GM21447 (cell line): ENCODE results near the gene PPP1R16B.
"Not testable (repeated sequence)": the region's sequence is repeated elsewhere in the genome, so short reads cannot be mapped to it uniquely, and the experiment has no call there.

Source experiments
- ATAC-seq: cut with Tn5 transposase; IDR thresholded peaks from one replicate; pipeline ENCODE4 v1.9.1; 2021; ENCODE audit not compliant: unreplicated experiment

Gene PPP1R16B

DNA sequence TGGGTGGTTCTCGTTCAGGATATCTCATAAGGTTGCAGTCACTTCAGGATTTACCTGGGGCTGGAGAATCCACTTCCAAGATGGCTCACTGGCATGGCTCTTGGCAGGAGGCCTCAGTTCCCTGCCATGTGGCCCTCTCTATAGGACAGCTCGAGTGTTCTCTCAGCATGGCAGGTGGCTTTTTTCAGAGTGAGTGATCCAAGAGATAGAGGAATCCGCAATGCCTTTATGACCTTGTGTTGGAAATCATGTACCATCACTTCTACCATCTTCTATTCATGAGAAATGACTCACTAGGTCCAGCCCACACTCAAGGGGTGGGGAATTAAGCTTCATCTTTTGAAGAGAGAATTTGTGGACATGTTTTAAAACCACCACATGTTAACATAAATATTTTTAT, 37.8 kb downstream of the PPP1R16B start:
- no peak for ATAC-seq

DNA sequence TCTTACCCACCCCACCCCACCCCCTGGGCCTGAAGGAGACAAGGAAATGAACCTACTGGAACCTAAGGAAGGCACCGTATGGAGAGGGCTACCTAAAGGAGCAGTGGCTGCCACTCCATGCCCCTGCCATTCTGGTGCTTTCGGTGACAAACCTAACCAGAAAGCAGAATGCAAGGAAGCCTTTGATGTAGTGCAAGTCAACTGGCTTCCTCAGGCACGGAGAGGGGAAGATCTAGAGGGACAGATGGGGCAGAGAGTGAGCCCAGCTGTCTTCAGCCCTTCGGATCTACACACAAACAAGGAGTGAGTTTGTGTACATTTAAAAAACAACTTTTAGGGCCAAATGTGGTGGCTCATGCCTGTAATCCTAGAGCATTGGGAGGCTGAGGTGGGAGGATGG, 39.5 kb downstream of the PPP1R16B start:
- ATAC-seq = no peak

DNA sequence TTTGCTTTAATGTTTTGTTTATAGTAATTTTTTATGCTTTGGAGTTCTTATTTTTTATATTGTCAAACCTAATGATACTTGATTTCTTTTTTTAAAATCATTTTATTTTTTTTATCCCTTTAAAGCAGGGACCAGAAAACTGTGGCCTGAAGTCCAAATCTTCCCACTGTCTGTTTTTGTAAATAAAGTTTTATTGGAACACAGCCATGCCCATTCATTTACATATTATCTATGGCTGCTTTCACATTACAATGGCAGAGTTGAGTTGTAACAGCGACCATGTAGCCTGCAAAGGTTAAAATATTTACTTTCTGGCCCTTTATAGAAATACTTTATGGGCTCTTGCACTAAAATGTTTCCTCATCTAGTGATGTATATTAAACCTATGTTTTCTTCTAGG, 42.3 kb downstream of the PPP1R16B start:
- no peak for ATAC-seq

DNA sequence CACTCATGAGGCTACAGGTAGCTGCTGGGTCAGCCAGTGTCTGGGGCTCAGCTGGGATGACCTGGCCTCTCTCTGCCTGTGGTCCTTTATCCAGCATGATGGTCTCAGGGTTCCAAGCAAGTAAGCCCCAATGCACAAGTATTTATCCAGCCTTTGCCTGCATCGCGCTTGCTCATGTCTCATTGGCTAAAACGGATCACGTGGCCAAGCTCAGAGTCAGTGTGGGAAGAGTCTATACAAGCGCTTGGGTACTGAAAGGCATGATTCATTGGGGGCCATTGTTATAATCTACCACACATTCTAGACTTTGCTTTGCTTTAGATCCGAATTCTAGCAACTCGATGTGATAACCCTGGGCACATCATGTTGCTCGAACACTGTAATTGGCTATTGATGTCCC, 48.3 kb downstream of the PPP1R16B start:
- ATAC-seq = no peak

DNA sequence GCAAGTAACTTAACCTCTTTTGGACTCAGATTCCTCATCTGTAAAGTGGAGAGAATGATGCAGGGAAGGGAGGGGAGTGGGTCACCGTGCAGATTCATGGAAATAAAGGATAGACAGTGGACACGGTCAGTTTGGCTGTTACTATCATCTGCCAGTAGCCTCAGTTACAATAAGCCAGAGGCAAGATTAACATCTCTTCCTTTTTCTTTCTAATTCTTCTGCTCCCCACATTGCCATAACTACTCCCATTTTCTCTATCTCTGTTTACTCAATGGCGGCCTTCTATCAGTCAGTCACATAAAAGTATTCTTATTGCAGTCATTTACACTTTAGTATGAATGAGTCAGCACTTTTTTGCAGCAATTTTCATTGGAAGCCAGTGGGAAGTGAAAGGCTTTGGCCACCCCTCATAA, 49.2 kb downstream of the PPP1R16B start:
- ATAC-seq = no peak

DNA sequence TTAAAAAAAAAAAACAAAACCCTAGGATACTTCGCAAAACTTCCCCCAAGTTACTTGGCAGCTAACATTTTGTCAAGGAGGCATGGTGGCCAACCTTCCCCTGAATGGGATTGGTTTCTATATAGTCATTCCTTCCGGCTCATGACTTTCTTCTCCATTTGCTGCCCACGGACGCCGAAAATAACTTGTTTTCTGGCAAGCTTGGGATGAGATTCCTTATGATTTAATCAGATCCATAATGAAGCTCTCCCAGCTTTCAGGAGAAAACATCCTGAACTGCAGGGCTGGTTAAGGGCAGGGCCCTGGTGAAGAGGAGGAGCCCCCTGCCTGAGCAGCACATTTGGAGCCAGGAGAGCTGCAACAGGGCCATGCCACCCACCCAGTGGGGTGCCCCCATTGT, 49.9 kb downstream of the PPP1R16B start:
- ATAC-seq = no peak

DNA sequence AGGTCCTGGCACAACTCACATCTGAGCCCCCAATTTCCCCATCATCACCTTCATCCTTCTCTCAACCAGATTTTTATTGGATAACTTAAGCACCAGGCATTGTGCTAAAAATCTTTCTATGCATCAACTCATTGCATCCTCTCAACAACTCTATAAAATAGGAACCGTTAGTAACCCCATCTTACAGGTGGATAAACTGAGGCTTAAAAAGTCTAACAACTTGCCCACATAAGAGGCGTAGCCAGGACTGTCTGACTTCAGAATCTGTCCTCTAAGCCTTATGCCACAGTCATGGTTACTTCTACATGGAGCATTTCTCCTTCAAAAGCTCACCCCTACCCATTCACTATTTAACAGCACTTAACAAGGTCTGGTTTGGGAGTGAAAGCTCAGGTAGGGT, 51.1 kb downstream of the PPP1R16B start:
- ATAC-seq = no peak

DNA sequence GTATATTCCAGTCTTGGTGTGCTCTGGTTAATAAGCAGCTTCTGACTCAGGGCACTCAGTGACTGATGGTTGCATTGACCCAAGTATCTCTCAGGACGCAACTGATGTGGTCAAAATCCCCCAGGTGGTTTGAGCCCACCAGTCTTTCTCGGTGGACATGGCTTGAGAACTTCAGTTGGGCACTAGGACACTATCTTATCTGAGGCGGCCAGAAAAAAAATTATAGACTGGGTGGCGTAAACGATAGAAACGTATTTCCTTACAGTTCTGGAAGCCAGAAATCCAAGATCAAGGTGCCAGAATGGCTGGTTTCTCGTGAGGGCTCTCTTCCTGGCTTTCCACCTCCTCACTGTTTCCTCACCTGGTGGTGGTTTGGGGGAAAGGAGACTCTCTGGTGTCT, 52.2 kb downstream of the PPP1R16B start:
- no peak for ATAC-seq

DNA sequence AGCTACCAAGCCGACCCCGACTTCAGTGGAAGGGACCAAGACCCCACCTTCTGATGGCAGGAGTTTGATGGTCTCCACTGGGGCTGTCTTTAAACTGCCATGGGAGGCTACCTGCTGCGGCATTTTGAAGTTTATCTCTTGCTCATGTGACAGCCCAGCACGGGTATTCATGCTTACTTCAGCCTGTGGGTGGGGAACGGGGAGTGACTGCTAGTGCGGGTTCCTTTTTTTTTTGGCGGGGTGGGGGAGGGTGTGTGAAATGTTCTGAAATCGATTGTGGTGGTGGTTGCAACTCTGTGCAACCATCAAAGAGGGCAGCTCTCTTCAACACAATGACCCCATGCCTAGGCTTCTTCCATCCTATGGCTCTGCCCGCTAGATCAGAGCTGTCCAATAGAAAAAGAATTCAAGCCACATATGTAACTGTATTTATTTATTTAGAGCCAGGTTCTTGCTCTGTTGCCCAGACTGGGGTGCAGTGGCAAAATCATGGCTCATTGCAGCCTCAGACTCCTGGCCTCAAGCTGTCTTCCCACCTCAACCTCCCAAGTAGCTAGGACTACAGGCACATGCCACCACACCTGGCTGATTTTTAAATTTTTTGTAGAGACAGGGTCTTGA, 53.7 kb downstream of the PPP1R16B start:
- ATAC-seq = peak; percentile 29

DNA sequence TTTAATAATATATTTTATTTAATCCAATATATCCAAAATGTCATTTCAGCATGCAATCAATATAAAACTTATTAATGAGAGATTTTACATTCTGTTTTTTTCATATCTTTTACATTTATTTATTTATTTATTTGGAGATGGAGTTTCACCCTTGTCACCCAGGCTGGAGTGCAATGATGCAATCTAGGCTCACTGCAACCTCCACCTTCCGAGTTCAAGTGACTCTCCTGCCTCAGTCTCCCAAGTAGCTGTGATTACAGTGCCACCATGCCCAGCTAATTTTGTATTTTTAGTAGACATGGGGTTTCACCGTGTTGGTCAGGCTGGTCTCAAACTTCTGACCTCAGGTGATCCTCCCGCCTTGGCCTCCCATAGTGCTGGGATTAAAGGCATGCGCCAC, 54.4 kb downstream of the PPP1R16B start:
- ATAC-seq = not testable (repeated sequence)

DNA sequence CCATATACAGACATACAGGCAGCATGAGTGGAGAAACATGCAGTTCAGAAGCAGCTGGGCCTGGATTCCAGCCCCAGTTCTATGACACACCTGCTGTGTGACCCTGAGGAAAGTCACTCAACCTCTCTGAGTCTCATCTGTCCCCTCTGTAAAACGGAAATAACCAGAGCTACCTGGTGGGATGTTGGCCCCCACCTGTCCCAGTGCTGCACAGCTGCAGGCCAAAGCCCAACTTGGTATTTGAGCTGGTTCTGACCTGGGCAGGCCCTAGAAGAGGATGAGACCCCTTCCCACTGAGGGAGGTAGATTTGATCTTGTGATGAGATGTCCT, 55.5 kb downstream of the PPP1R16B start:
- ATAC-seq = no peak

DNA sequence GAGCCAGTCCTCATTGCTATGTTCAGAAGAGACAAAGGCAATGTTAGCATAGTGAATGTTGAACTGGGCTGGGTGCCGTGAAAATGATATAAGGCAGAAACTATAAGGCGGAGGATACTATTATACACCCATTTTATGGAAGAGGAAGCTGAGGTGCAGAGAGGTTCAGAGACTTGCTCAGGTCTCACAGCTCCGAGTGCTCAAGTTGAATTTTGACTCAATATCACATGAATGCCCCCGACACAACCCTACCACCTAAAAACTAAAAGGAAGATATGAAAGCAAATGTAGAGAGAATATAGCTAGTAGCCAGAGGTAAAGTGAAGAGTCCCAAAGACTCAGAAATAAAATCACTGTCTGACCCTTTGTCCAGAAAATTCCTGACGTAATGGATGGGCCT, 56.7 kb downstream of the PPP1R16B start:
- ATAC-seq = no peak

DNA sequence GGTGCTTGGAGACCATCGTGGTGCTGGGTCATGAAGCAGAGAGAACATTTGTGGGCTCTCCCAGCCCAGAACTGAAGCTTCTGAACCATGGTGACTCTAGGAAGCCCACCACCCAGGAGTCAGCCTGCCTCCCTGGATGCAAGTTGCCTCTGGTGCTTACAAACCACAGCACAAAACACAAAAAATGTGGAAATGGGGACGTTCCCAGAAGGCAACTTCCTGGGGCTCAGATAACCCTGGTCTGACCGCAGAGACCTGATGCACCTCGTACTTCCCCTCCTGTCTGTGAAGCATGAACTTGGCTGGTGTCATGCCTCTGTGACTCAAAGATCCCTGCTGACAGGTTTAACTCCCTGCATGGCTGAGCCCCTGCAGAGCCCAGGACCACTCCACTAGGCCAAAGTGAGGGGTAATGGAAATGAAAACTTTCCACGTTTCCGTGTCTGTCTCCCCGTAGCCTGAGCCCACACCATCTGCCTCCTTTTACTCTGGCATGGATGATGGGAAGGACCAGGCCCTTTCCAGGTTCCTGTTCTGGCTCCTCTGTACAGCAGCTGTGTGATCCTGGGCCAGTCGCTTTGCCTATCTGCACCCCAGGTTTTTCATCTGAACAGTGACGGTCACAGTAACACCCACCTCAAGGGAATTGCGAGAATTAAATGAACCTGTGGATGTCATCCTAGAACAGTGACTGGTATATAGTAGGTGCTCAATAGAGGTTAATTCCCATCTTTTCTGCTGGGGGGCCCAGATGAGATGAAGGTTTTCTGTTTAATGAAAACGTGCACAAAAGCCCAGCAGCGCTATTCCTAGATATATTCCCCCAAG, 57.7 kb downstream of the PPP1R16B start:
- peak; percentile 71 for ATAC-seq

DNA sequence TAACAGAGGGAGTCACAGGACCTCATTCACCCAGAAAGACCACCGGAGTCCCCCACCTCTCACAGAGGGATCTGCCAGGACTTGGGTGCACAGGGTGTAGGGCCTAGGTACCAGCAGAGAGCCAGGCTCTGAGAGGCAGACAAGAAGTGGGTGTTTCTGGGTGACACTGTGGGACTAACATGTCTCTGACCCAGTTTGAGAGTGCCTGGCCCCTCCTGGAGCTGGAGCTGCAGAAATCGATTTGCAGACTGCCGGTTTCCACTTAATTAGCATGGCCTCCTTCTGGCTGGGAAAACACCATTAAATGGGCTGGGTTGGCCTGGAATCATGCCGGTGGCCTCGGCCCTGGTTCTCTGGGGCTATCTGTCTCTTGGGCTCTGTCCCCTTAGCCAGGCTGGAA, 59.2 kb downstream of the PPP1R16B start:
- ATAC-seq = no peak

DNA sequence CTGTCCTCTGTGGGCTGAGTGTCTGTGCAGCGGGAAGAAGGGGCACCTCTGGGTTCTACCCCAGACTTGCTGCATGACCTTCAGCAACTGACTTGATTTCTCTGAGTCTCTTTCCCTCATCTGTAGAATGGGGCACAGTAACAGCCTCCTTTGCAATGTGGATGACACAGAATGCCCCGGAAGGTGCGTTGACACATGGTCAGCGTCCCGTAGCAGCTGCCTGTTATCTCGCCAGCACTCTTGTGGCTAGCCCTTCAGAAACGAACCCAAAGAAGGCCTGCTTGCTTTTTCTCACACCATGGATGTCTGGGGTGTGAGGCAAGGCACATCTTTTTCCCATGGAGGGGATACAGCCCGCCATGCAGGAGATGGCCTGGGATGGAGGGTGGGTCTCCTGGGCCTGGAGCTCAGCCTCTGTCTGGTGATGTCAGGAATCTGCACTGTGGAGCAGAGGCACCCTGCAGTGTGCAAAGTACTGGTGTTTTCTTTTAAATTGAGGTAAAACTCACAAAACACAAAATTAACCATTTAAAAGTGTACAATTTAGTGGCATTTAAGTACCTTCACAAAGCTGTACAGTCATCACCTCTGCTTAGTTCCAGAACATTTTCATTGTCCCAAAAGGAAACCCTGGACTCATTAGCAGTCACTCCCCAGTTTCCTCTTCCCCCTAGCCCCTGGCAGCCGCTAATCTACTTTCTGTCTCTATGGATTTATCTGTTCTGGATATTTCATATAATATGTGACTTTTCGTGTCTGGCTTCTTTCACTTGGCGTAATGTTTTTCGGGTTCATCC, 61.0 kb downstream of the PPP1R16B start:
- no peak for ATAC-seq

DNA sequence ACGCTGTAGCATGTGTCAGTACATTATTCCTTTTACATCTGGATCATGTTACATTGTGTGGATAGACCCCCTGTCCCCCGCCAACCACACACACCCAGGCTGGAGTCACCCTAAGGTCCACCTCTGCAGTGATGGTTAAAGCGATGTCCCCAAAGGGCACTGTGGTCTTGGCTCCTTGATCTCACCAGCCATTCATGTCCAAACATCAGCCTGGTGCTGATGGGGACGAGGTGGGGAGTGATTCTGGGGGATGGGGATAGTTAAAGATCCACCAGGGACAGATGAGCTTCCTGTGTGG, 61.5 kb downstream of the PPP1R16B start:
- no peak for ATAC-seq

DNA sequence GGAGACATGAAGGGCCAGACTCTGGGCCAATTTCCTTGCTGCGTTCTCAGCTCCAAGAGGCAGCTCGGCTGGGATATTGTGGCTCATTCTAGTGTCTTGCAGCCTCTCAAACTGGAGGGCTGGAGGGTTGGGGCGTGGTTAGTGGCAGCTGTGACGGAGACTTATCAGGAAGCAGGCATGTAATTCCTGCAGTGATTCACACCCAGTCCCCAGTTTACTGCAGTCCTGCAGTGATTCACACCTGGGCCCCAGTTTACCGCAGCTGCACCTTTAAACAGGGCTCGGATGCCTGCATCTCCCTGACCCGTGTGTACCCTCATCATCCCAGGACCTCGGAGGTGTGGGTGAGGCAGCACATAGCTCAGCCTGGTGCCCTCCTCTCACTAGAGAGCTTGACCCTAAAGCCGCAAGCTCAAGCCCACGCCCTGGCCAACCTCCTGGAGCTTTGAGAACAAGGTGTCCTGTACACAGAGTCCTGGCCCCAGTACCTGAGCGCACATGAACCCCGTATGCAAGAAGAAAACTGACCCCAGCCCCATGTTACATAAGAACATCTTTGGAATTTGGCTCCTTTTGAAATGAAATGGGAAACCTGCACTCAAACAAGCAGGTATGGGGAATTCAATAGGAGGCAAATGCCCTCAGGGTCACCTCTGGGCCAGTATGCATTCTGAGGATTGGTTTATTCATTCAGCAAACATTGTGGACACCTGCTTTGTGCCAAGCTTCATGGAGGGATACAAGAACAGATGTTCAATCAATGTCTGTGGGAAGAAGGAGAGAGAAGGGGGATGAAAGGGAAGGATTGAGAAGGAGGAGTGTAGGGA, 65.4 kb downstream of the PPP1R16B start:
- ATAC-seq = no peak

DNA sequence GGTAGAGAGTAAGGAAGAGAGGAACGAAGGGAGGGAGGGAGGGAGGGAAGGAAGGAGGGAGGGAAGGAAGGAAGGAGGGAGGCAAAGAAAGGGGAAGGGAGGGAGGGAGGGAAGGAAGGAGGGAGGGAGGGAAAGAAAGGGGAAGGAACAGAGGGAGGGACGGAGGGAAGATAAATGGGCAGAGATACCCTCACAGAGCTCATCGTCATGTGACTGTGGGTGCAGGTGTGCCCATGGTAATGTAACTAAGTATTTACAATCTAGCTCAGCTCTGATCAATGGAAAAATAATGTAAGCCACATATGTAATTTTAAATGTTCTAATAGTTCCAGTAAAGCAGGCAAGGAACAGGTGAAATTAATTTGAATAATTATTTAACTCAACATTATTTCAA, 66.1 kb downstream of the PPP1R16B start:
- no peak for ATAC-seq

DNA sequence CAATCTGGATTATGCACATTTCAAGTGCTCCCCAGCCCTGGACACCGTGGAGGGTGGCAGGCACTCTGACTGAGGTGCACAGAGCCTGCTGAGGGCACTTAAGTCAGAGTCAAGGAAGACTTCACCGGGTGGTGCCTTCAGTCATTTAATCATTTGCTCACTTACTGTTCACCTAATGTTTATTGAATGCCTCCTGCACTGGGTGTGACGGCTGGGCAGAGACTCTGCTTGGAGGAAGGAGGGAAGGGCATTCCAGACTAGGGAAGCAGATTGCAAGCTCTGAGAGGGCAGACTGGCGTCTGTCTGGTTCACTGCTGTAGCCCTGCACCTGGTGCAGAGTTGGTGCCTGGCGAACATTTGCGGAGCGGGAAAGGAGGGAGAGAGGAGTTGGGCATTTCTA, 66.5 kb downstream of the PPP1R16B start:
- ATAC-seq = no peak

DNA sequence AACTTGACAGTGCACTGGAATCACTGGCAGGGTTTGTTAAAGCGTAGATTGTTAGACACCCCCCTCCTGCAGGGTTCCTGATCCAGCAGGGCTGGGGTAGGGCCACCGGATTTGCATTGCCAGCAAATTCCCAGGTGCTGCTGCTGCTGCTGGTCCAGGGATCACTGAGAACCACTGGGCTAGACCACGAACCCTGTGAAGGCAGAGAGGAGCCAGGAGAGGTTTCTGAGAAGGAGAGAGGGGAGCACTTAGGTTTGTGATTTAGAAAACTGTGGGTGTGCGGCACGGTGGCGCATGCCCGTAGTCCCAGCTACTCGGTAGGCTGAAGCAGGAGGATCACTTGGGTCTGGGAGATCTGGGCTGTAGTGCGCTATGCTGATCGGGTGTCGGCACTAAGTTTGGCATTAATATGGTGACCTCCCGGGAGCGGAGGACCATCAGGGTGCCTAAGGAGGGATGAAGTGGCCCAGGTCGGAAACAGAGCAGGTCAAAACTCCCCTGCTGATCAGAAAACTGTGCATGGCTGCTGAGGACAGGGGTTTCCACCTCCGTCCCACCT, 67.1 kb downstream of the PPP1R16B start:
- ATAC-seq = no peak

DNA sequence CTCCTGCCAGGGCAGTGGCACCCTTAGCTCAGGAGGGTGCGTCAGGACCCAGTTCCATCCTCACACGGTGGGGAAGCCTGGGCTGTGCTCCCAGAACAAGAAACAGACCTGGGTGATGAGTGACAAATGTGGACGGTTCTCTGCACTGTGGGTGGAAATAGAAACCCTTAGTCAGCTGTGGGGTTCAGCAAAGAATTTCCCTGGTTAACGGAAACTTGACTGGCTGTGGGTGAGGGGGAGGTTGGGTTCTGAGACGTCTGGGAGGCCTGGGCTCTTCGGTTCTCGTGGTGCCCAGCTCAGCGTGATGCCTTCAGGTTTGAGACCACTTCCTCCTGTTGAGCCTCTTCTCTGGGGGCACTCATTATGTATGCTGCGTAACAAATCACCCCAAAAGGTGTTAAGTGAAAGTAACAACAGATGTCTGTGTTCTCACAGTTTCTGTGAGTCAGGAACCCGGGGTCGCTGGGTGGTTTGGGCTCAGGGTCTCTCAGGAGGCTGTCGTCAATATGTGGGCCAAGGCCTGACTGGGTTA, 67.6 kb downstream of the PPP1R16B start:
- ATAC-seq = peak; percentile 52
